GM23338 (cell line): ENCODE data around the gene CPTP. TPM values are rescaled to one million over a fixed set of nuclear protein-coding genes. Genes with fewer than 3 reads are reported as not detected.
A peak's percentile ranks its signal among the peaks of the same experiment; 100 is the strongest.

Source experiments
- ATAC-seq: fragments of 200-7000 bp; cut with Tn5 transposase; 3 replicates; pipeline ENCODE4 v1.9.1; 2020
- DNase-seq: peaks from one replicate; pipeline ENCODE4 v3.0.0-alpha.2; 2015; ENCODE audit warnings: low spot score
- H2AFZ ChIP-seq: fragments of 200-600 bp; sonication (generic); 2 replicates; pipeline ENCODE4 v1.8.0; 2016; ENCODE audit warnings: antibody characterized with exemption, mild to moderate bottlenecking, moderate library complexity
- H3F3A ChIP-seq: fragments of 200-600 bp; sonication (generic); replicated peaks from 2 replicates; pipeline ENCODE4 v1.8.0; 2017; ENCODE audit warnings: antibody characterized with exemption, mixed run types, low read depth
- H3K27ac ChIP-seq: fragments of 200-600 bp; sonication (generic); 2 replicates; pipeline ENCODE4 v1.6.1; 2016; ENCODE audit warnings: low read depth
- H3K27me3 ChIP-seq: fragments of 200-600 bp; sonication (generic); 2 replicates; pipeline ENCODE4 v1.8.0; 2016; ENCODE audit warnings: mild to moderate bottlenecking, mixed run types, moderate library complexity; ENCODE audit not compliant: insufficient read depth
- H3K36me3 ChIP-seq: fragments of 200-600 bp; sonication (generic); 2 replicates; pipeline ENCODE4 v1.8.0; 2016; ENCODE audit warnings: mild to moderate bottlenecking; ENCODE audit not compliant: insufficient read depth
- H3K4me1 ChIP-seq: fragments of 200-600 bp; sonication (generic); 2 replicates; pipeline ENCODE4 v1.8.0; 2016; ENCODE audit warnings: mild to moderate bottlenecking, moderate library complexity; ENCODE audit not compliant: insufficient read depth
- H3K4me2 ChIP-seq: fragments of 200-600 bp; sonication (generic); 2 replicates; pipeline ENCODE4 v1.7.1; 2017; ENCODE audit warnings: mixed run types
- H3K4me3 ChIP-seq: fragments of 200-600 bp; sonication (generic); 2 replicates; pipeline ENCODE4 v1.6.1; 2016; ENCODE audit warnings: mixed run types
- H3K79me2 ChIP-seq: fragments of 200-600 bp; sonication (generic); replicated peaks from 2 replicates; pipeline ENCODE4 v1.8.0; 2017; ENCODE audit warnings: mild to moderate bottlenecking; ENCODE audit not compliant: insufficient read depth
- H3K9me2 ChIP-seq: fragments of 200-600 bp; sonication (generic); 2 replicates; pipeline ENCODE4 v1.8.0; 2017; ENCODE audit not compliant: insufficient read depth
- H4K20me1 ChIP-seq: fragments of 200-600 bp; sonication (generic); replicated peaks from 2 replicates; pipeline ENCODE4 v1.8.0; 2017; ENCODE audit warnings: mild to moderate bottlenecking; ENCODE audit not compliant: insufficient read depth
- H3K27ac Mint-ChIP-seq: 2 replicates; pipeline ENCODE4 v1.8.0; 2020; ENCODE audit warnings: inconsistent platforms, mild to moderate bottlenecking, moderate library complexity, mixed read lengths
- H3K27me3 Mint-ChIP-seq: 3 replicates; pipeline ENCODE4 v1.8.0; 2022; ENCODE audit warnings: low read depth, mild to moderate bottlenecking, moderate library complexity, mixed read lengths, inconsistent platforms; ENCODE audit not compliant: insufficient read depth, poor library complexity
- H3K36me3 Mint-ChIP-seq: 3 replicates; pipeline ENCODE4 v1.8.0; 2021; ENCODE audit warnings: low read depth, mild to moderate bottlenecking, inconsistent platforms, moderate library complexity, mixed read lengths
- H3K4me1 Mint-ChIP-seq: 3 replicates; pipeline ENCODE4 v1.8.0; 2020; ENCODE audit warnings: mild to moderate bottlenecking, inconsistent platforms, mixed read lengths
- H3K4me3 Mint-ChIP-seq: 3 replicates; pipeline ENCODE4 v1.8.0; 2021; ENCODE audit warnings: moderate library complexity, mild to moderate bottlenecking, inconsistent platforms, mixed read lengths
- H3K9me3 Mint-ChIP-seq: 3 replicates; pipeline ENCODE4 v1.8.0; 2020; ENCODE audit warnings: moderate library complexity, mild to moderate bottlenecking, inconsistent platforms, mixed read lengths
- CREB1 ChIP-seq: fragments of 250-450 bp; sonication (Bioruptor Pico); IDR thresholded peaks from 2 replicates; pipeline ENCODE4 v1.5.0; 2020; ENCODE audit warnings: low read depth, mild to moderate bottlenecking, moderate library complexity
- JUNB ChIP-seq: IDR thresholded peaks from one replicate; pipeline ENCODE4 v1.6.1; 2016; ENCODE audit warnings: antibody characterized with exemption; ENCODE audit not compliant: unreplicated experiment
- NANOG ChIP-seq: IDR thresholded peaks from 2 replicates; pipeline ENCODE4 v1.6.1; 2016; ENCODE audit warnings: antibody characterized with exemption, borderline replicate concordance
- REST ChIP-seq: IDR thresholded peaks from one replicate; pipeline ENCODE4 v1.6.1; 2018; ENCODE audit warnings: antibody characterized with exemption; ENCODE audit not compliant: unreplicated experiment
- STAT1 ChIP-seq: IDR thresholded peaks from one replicate; pipeline ENCODE4 v1.6.1; 2016; ENCODE audit warnings: antibody characterized with exemption; ENCODE audit not compliant: unreplicated experiment
- ZNF114 ChIP-seq: fragments of 250-450 bp; sonication (Bioruptor Pico); IDR thresholded peaks from 2 replicates; pipeline ENCODE4 v1.5.0; 2020; ENCODE audit warnings: mild to moderate bottlenecking, moderate library complexity
- polyA plus RNA-seq: library from polyadenylated mRNA; unstranded; fragments of >200 nt; fragmentation: Nextera tagmentation; extraction: Ambion mirVana; gene quantifications from 2 replicates; pipeline ENCODE4 v1.2.1, GENCODE V29; 2016
- total RNA-seq: library from RNA; depleted of rRNA; stranded (reverse); fragments of >200 nt; shearing (Covaris generic); gene quantifications from 2 replicates; pipeline ENCODE4 v1.2.3, GENCODE V29; 2014
- TF ChIP-seq, protein P1 (sequence below), 2 experiments: fragments of 200-600 bp in 1 of 2; sonication (generic) in 1 of 2; conservative IDR thresholded peaks; 2 replicates each; pipeline versions ENCODE4 v1.5.1 to v1.6.1; 2016 to 2017; ENCODE audit warnings: antibody characterized with exemption in 2 of 2, low read depth in 2 of 2, mild to moderate bottlenecking in 2 of 2, moderate library complexity in 1 of 2
- TF ChIP-seq, protein P2 (sequence below): IDR thresholded peaks from 2 replicates; pipeline ENCODE4 v1.6.1; 2016; ENCODE audit warnings: antibody characterized with exemption

Gene CPTP
- total and polyA plus RNA-seq, 2 experiments from 2014 or later = 8.1 to 13.5 TPM

GRCh38 chr1:1291548-1292441 lies 32.8 kb upstream of the CPTP start:
- H3K27ac Mint-ChIP-seq = no peak overlapping the region
- H3K27me3 ChIP-seq = no peaks in the 10 kb centered on the region
- H3K36me3 ChIP-seq = no peaks in the 10 kb centered on the region
- H3F3A ChIP-seq = 0 out of 2 replicates have a peak, but pooled peaks cover 9% of the 10 kb centered on the region
- H3K4me1 ChIP-seq = no peaks in the 10 kb centered on the region
- no peak overlapping the region for H3K4me3 Mint-ChIP-seq
- DNase-seq = peak; percentile 85
- peaks cover 4% of the 10 kb centered on the region; the same call in 1 of the 3 replicates for H3K4me1 Mint-ChIP-seq
- H3K36me3 Mint-ChIP-seq = no peaks in the 10 kb centered on the region
- peaks cover 3% of the 10 kb centered on the region; the same call in 2 of the 3 replicates for H3K9me3 Mint-ChIP-seq
- no peak overlapping the region for H3K27ac ChIP-seq
- no peaks in the 10 kb centered on the region for H3K79me2 ChIP-seq
- no peak for TF ChIP-seq STAT1
- no peak for TF ChIP-seq JUNB
- TF ChIP-seq, protein P1, sequence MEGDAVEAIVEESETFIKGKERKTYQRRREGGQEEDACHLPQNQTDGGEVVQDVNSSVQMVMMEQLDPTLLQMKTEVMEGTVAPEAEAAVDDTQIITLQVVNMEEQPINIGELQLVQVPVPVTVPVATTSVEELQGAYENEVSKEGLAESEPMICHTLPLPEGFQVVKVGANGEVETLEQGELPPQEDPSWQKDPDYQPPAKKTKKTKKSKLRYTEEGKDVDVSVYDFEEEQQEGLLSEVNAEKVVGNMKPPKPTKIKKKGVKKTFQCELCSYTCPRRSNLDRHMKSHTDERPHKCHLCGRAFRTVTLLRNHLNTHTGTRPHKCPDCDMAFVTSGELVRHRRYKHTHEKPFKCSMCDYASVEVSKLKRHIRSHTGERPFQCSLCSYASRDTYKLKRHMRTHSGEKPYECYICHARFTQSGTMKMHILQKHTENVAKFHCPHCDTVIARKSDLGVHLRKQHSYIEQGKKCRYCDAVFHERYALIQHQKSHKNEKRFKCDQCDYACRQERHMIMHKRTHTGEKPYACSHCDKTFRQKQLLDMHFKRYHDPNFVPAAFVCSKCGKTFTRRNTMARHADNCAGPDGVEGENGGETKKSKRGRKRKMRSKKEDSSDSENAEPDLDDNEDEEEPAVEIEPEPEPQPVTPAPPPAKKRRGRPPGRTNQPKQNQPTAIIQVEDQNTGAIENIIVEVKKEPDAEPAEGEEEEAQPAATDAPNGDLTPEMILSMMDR (conservative IDR thresholded peaks at IDR 0.05; ENCODE audit: low read depth in 2 of 2) = peak; percentile 65 to 83
- TF ChIP-seq REST = no peak
- TF ChIP-seq, protein P2, sequence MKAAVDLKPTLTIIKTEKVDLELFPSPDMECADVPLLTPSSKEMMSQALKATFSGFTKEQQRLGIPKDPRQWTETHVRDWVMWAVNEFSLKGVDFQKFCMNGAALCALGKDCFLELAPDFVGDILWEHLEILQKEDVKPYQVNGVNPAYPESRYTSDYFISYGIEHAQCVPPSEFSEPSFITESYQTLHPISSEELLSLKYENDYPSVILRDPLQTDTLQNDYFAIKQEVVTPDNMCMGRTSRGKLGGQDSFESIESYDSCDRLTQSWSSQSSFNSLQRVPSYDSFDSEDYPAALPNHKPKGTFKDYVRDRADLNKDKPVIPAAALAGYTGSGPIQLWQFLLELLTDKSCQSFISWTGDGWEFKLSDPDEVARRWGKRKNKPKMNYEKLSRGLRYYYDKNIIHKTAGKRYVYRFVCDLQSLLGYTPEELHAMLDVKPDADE = no peak
- peak; percentile 67 for ATAC-seq
- no peaks in the 10 kb centered on the region for H3K9me2 ChIP-seq
- H3K4me2 ChIP-seq = no peak overlapping the region
- H2AFZ ChIP-seq = no peak overlapping the region
- peaks cover 11% of the 10 kb centered on the region for H3K27me3 Mint-ChIP-seq
- H3K4me3 ChIP-seq = no peak overlapping the region
- H4K20me1 ChIP-seq = no peaks in the 10 kb centered on the region

- peaks cover 11% of the 10 kb centered on the region for H3K27me3 Mint-ChIP-seq
- Histone ChIP-seq H3K36me3 (no peaks in the 10 kb centered on the region), H3F3A (0 out of 2 replicates have a peak, but pooled peaks cover 9% of the 10 kb centered on the region), H3K9me2 (no peaks in the 10 kb centered on the region), H3K79me2 (no peaks in the 10 kb centered on the region), H3K4me1 (no peaks in the 10 kb centered on the region), H3K27ac (no peak overlapping the region), H4K20me1 (no peaks in the 10 kb centered on the region), H2AFZ (no peak overlapping the region), H3K4me3 (no peak overlapping the region), H3K27me3 (no peaks in the 10 kb centered on the region), H3K4me2 (no peak overlapping the region)
- peaks cover 4% of the 10 kb centered on the region; the same call in 1 of the 3 replicates for H3K4me1 Mint-ChIP-seq
- H3K9me3 Mint-ChIP-seq = peaks cover 3% of the 10 kb centered on the region; the same call in 2 of the 3 replicates
- no peaks in the 10 kb centered on the region for H3K36me3 Mint-ChIP-seq
- H3K4me3 Mint-ChIP-seq = no peak overlapping the region
- ATAC-seq = no peak
- H3K27ac Mint-ChIP-seq = no peak overlapping the region
- no peak for DNase-seq
- TF ChIP-seq ZNF114 (CRISPR knock-in tag) (no peak), CREB1 (no peak), REST (no peak), NANOG (no peak)
- TF ChIP-seq, protein P2 = no peak
- TF ChIP-seq, protein P1 (conservative IDR thresholded peaks at IDR 0.05; ENCODE audit: low read depth in 2 of 2) = no peak
Observed at GRCh38 chr1:1292442-1292779, 32.2 kb upstream of the CPTP start.
